Mesendoderm (in vitro differentiated cells): Measurements from ENCODE around the gene GHRH.

Experiments
- DNase-seq: peaks from one replicate; pipeline ENCODE4 v3.0.0; 2013
- H2AK5ac ChIP-seq: 2 replicates; pipeline ENCODE4 v1.6.1; 2013; ENCODE audit warnings: low read length, inconsistent platforms
- H2BK120ac ChIP-seq: 2 replicates; pipeline ENCODE4 v1.6.1; 2013; ENCODE audit warnings: low read depth, mild to moderate bottlenecking, low read length, moderate library complexity, mixed read lengths
- H2BK15ac ChIP-seq: replicated peaks from 2 replicates; pipeline ENCODE4 v1.6.1; 2013; ENCODE audit warnings: low read depth, mild to moderate bottlenecking, moderate library complexity
- H2BK5ac ChIP-seq: 2 replicates; pipeline ENCODE4 v1.6.1; 2013; ENCODE audit warnings: low read length, inconsistent platforms
- H3K18ac ChIP-seq: 2 replicates; pipeline ENCODE4 v1.6.1; 2013; ENCODE audit warnings: mild to moderate bottlenecking, low read length, mixed read lengths
- H3K23ac ChIP-seq: one replicate; pipeline ENCODE4 v1.6.1; 2013; ENCODE audit warnings: low read length
- H3K27ac ChIP-seq: 2 replicates; pipeline ENCODE4 v1.5.1; 2013; ENCODE audit warnings: low read depth, mild to moderate bottlenecking, inconsistent platforms, low read length, moderate library complexity
- H3K27me3 ChIP-seq: 2 replicates; pipeline ENCODE4 v1.6.1; 2013; ENCODE audit warnings: low read length, control low read depth, mild to moderate bottlenecking, inconsistent platforms; ENCODE audit not compliant: insufficient read depth, poor library complexity
- H3K36me3 ChIP-seq: 2 replicates; pipeline ENCODE4 v1.6.1; 2013; ENCODE audit warnings: low read length, inconsistent platforms; ENCODE audit not compliant: control insufficient read depth, insufficient read depth
- H3K4ac ChIP-seq: one replicate; pipeline ENCODE4 v1.6.1; 2013; ENCODE audit warnings: low read depth, mild to moderate bottlenecking, low read length, moderate library complexity
- H3K4me1 ChIP-seq: 2 replicates; pipeline ENCODE4 v1.6.1; 2013; ENCODE audit warnings: low read depth, low read length, inconsistent platforms; ENCODE audit not compliant: control insufficient read depth
- H3K4me2 ChIP-seq: 2 replicates; pipeline ENCODE4 v1.6.1; 2013; ENCODE audit warnings: low read length
- H3K4me3 ChIP-seq: 2 replicates; pipeline ENCODE4 v1.5.1; 2013; ENCODE audit warnings: mild to moderate bottlenecking, low read length
- H3K56ac ChIP-seq: one replicate; pipeline ENCODE4 v1.6.1; 2013; ENCODE audit warnings: low read length
- H3K79me1 ChIP-seq: 2 replicates; pipeline ENCODE4 v1.6.1; 2013; ENCODE audit warnings: low read length, inconsistent platforms
- H3K79me2 ChIP-seq: 2 replicates; pipeline ENCODE4 v1.6.1; 2013; ENCODE audit warnings: mild to moderate bottlenecking, low read length; ENCODE audit not compliant: control insufficient read depth, insufficient read depth
- H3K9ac ChIP-seq: 2 replicates; pipeline ENCODE4 v1.6.1; 2013; ENCODE audit warnings: low read length, inconsistent platforms
- H4K5ac ChIP-seq: one replicate; pipeline ENCODE4 v1.6.1; 2013; ENCODE audit warnings: low read length
- H4K8ac ChIP-seq: one replicate; pipeline ENCODE4 v1.6.1; 2013; ENCODE audit warnings: low read depth, mild to moderate bottlenecking, control low read depth, low read length, moderate library complexity
- WGBS: extraction: QIAGEN DNeasy Blood & Tissue Kit; methylation state at CpG from one replicate; pipeline ENCODE4 v1.1.7; 2013; ENCODE audit warnings: low lambda C conversion rate, missing lambda C conversion rate; ENCODE audit not compliant: insufficient coverage; ENCODE audit errors: extremely low coverage; 5-methylcytosine and 5-hydroxymethylcytosine counted together

The GHRH gene

GRCh38 chr20:37228082-37228481, 33.5 kb downstream of the GHRH start:
- no peaks in the 10 kb centered on the region for H3K4me1 ChIP-seq
- no CpG with 5 or more reads among the region's 6 CpGs for WGBS
- no peak overlapping the region for H3K56ac ChIP-seq
- no peak overlapping the region for H4K8ac ChIP-seq
- no peaks in the 10 kb centered on the region for H3K79me1 ChIP-seq
- H3K9ac ChIP-seq = no peak overlapping the region
- H3K4ac ChIP-seq = no peak overlapping the region
- peaks cover 31% of the 10 kb centered on the region for H3K36me3 ChIP-seq
- no peak overlapping the region for H3K4me3 ChIP-seq
- no peak overlapping the region for H3K4me2 ChIP-seq
- no peak overlapping the region for H2BK5ac ChIP-seq
- no peak overlapping the region for H3K27ac ChIP-seq
- H3K27me3 ChIP-seq = no peaks in the 10 kb centered on the region
- H2BK15ac ChIP-seq = no peak overlapping the region
- no peak overlapping the region for H2AK5ac ChIP-seq
- H3K79me2 ChIP-seq = no peaks in the 10 kb centered on the region
- no peak overlapping the region for H3K18ac ChIP-seq
- no peak overlapping the region for H3K23ac ChIP-seq
- no peak for DNase-seq
- no peak overlapping the region for H4K5ac ChIP-seq
- no peak overlapping the region for H2BK120ac ChIP-seq

GRCh38 chr20:37226889-37227288, 34.7 kb downstream of the GHRH start:
- Histone ChIP-seq H4K8ac (no peak overlapping the region), H4K5ac (no peak overlapping the region), H3K27me3 (no peaks in the 10 kb centered on the region), H3K56ac (no peak overlapping the region), H2AK5ac (no peak overlapping the region), H3K4ac (no peak overlapping the region), H2BK15ac (no peak overlapping the region), H2BK120ac (no peak overlapping the region), H3K36me3 (peaks cover 30% of the 10 kb centered on the region), H3K4me3 (no peak overlapping the region), H3K23ac (no peak overlapping the region), H3K27ac (no peak overlapping the region), H3K4me2 (no peak overlapping the region), H3K79me2 (no peaks in the 10 kb centered on the region), H2BK5ac (no peak overlapping the region), H3K79me1 (peaks cover 2% of the 10 kb centered on the region), H3K18ac (no peak overlapping the region), H3K4me1 (no peaks in the 10 kb centered on the region), H3K9ac (no peak overlapping the region)
- no peak for DNase-seq
- no CpG with 5 or more reads among the region's 3 CpGs for WGBS

DNA sequence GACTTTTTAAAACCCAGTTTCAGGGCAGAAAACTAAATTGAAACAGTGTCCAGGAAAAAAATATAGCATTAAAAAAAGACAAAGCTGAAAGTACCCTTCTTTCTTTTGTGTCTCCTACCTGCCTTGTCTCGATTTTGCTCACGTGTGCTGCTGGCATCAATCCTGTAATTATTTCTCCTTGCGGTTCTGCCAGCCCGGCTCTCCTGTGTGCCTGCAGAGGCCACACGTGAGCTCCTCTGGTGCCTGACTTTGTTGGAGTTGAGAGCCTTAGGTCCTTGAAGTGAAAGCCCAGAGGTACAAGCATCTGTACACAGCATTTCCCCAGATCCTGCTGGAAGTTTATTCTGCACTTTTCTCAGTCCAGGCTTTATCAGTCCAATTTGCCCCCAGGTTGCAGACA, 36.5 kb downstream of the GHRH start:
- Histone ChIP-seq H2BK15ac (no peak overlapping the region), H3K56ac (no peak overlapping the region), H3K23ac (no peak overlapping the region), H3K79me2 (no peaks in the 10 kb centered on the region), H4K5ac (no peak overlapping the region), H3K36me3 (peaks cover 24% of the 10 kb centered on the region), H3K27me3 (no peaks in the 10 kb centered on the region), H2BK120ac (no peak overlapping the region), H3K18ac (no peak overlapping the region), H3K4me1 (no peaks in the 10 kb centered on the region), H2BK5ac (no peak overlapping the region), H3K4ac (no peak overlapping the region), H2AK5ac (no peak overlapping the region), H3K9ac (no peak overlapping the region), H3K4me3 (no peak overlapping the region), H3K27ac (no peak overlapping the region), H4K8ac (no peak overlapping the region), H3K79me1 (peaks cover 5% of the 10 kb centered on the region), H3K4me2 (no peak overlapping the region)
- no CpG with 5 or more reads among the region's 5 CpGs for WGBS
- DNase-seq = no peak

DNA sequence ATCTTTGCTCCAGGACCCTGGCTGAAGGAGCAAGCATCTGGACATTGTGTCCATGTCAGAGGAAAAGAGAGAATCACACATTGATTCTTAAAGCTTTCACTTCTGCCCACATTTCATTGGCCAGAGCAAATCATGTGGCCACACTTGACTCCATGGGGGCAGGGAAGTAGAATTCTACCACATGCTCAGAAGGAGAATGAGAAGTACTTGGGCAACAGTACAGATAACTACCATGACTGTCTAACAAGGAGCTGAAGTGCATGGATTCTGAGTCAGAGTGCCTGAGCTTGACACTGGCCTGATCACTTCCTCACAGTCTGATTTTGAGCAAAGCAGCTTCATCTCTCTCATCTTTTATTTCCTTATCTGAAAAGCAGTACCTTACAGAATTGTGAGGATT, 38.6 kb downstream of the GHRH start:
- H3K4me2 ChIP-seq = no peak overlapping the region
- peak; percentile 31 for DNase-seq
- H3K9ac ChIP-seq = no peak overlapping the region
- no peak overlapping the region for H3K27ac ChIP-seq
- no peaks in the 10 kb centered on the region for H3K27me3 ChIP-seq
- no peak overlapping the region for H2BK15ac ChIP-seq
- H3K36me3 ChIP-seq = peaks cover 18% of the 10 kb centered on the region
- no peak overlapping the region for H2BK120ac ChIP-seq
- H3K79me1 ChIP-seq = peaks cover 7% of the 10 kb centered on the region
- H3K4me1 ChIP-seq = no peaks in the 10 kb centered on the region
- H4K5ac ChIP-seq = no peak overlapping the region
- H3K4me3 ChIP-seq = no peak overlapping the region
- no peak overlapping the region for H3K23ac ChIP-seq
- H2AK5ac ChIP-seq = no peak overlapping the region
- H3K18ac ChIP-seq = no peak overlapping the region
- no peak overlapping the region for H3K56ac ChIP-seq
- no peak overlapping the region for H2BK5ac ChIP-seq
- no peaks in the 10 kb centered on the region for H3K79me2 ChIP-seq
- H3K4ac ChIP-seq = no peak overlapping the region
- no peak overlapping the region for H4K8ac ChIP-seq

GRCh38 chr20:37222086-37222485, 39.5 kb downstream of the GHRH start:
- H2AK5ac ChIP-seq = no peak overlapping the region
- H2BK15ac ChIP-seq = no peak overlapping the region
- no peak overlapping the region for H2BK5ac ChIP-seq
- no peak overlapping the region for H3K4me3 ChIP-seq
- H3K23ac ChIP-seq = no peak overlapping the region
- no peaks in the 10 kb centered on the region for H3K79me2 ChIP-seq
- H2BK120ac ChIP-seq = no peak overlapping the region
- no peak overlapping the region for H3K56ac ChIP-seq
- H3K4me2 ChIP-seq = no peak overlapping the region
- no peak overlapping the region for H4K5ac ChIP-seq
- H3K27ac ChIP-seq = no peak overlapping the region
- H4K8ac ChIP-seq = no peak overlapping the region
- WGBS = no CpG with 5 or more reads among the region's 4 CpGs
- H3K9ac ChIP-seq = no peak overlapping the region
- H3K27me3 ChIP-seq = no peaks in the 10 kb centered on the region
- DNase-seq = no peak
- H3K18ac ChIP-seq = no peak overlapping the region
- peaks cover 16% of the 10 kb centered on the region for H3K36me3 ChIP-seq
- H3K79me1 ChIP-seq = peaks cover 7% of the 10 kb centered on the region
- H3K4me1 ChIP-seq = no peaks in the 10 kb centered on the region
- H3K4ac ChIP-seq = no peak overlapping the region

DNA sequence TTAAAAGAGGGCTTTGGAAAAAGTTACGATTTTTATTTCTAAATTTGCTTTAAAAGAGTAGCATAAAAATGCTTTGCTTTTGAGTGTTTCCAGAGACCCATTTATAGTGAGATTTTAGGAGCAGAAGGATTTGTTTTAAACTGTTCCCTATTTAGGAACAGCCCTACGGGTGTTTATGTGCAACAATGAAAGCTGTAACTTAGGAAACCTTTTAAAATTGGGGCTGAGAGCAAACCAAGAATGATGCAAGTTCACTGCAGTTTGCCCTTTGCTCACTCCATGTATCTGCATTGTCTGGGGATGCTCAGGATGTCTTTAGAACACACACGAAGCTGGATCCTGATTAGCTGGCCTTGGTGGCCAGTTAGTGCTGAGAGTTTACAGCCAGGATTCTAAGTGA, 40.9 kb downstream of the GHRH start:
- DNase-seq = peak; percentile 21
- Histone ChIP-seq H4K8ac (no peak overlapping the region), H2BK5ac (no peak overlapping the region), H2BK15ac (no peak overlapping the region), H3K79me2 (no peaks in the 10 kb centered on the region), H3K27me3 (no peaks in the 10 kb centered on the region), H3K4me2 (no peak overlapping the region), H3K4me3 (no peak overlapping the region), H4K5ac (no peak overlapping the region), H3K4ac (no peak overlapping the region), H3K4me1 (no peaks in the 10 kb centered on the region), H3K79me1 (peaks cover 7% of the 10 kb centered on the region), H3K56ac (no peak overlapping the region), H2BK120ac (no peak overlapping the region), H3K9ac (no peak overlapping the region), H3K36me3 (peaks cover 10% of the 10 kb centered on the region), H3K18ac (no peak overlapping the region), H3K23ac (no peak overlapping the region), H3K27ac (no peak overlapping the region), H2AK5ac (no peak overlapping the region)
- no CpG with 5 or more reads among the region's 3 CpGs for WGBS
